ENCODE results near the gene ZNF548.

DNA sequence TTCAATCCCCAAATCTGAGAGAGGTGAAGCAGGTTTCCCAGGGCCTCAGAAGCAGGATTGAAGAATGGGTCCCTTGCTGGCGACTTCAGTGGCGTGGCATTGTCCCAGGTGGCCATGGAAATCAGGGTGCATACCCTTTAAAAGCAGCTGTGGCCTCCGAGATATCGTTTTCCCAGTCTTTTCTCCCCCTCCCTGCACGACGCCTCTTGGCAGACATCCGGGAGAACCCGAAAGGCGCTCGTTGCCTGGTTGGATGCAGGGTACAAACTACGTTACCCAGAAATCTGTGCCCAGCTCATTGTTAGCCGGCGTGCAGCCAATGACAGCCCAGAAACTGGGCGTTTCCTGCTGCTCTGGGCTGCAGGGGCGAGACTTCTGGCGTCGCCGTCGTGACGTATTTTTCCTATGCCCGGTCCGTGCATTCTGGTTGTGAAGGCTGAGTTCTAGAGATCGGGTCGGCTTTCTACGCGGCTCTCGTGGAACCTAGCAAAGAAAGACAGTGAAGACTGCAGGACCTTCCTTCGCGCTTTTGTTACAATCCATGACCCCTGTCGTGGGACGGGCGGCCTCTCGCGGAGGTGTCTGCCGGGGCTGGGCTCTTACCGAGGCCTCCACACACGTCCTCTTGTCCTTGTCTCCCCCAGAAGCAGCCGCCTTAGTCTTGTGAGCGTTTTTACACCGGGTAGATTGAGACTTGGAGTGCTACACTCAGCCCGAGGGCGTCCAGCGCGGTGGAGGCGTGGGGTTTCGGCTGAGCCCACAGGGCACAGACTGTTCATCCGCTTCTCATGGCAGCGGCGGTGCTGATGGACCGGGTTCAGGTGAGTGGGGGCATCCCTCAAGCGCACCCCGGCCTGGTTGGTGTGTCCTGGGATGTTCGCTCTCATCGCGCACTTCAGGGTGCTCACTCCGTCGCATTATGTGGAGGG is 38.5 kb upstream of the ZNF548 start, which contains the start of gene ZNF304:
- TF ChIP-seq CTCF (conservative IDR thresholded peaks at IDR 0.05; ENCODE audit: low read depth, low read length) (no peak), EZH2 (IDR thresholded peaks at IDR 0.05; ENCODE audit: borderline replicate concordance, low read depth, low read length, poor library complexity, severe bottlenecking) (no peak)
